Stomach (tissue), 9 donors: ENCODE results near the gene DBNDD1. TPM values are rescaled to one million over a fixed set of nuclear protein-coding genes. Genes with fewer than 3 reads are reported as not detected.
"Not testable (repeated sequence)": the region's sequence is repeated elsewhere in the genome, so short reads cannot be mapped to it uniquely, and the experiment has no call there.

Experiments used
- DNase-seq, 2 donors: peaks; one replicate each; pipeline versions ENCODE4 v3.0.0 to v3.0.0-alpha.2; 2013 to 2019
- H3K27ac ChIP-seq, 5 donors: fragments of 200-600 bp in 4 of 5; sonication (generic) in 4 of 5; one replicate each; pipeline ENCODE4 v1.5.1; 2013 to 2019; ENCODE audit warnings: mild to moderate bottlenecking in 1 of 5, moderate library complexity in 1 of 5
- H3K27me3 ChIP-seq, 3 donors: fragments of 200-600 bp; sonication (generic); one replicate each; pipeline ENCODE4 v1.5.1; 2017 to 2019; ENCODE audit warnings: mixed run types in 1 of 3
- H3K36me3 ChIP-seq, 4 donors: fragments of 200-600 bp; sonication (generic); 1 replicate in 3 of 4; 2 replicates in 1 of 4; pipeline ENCODE4 v1.5.1; 2016 to 2019
- H3K4me1 ChIP-seq, 4 donors: fragments of 200-600 bp; sonication (generic); one replicate each; pipeline ENCODE4 v1.5.1; 2016 to 2019
- H3K4me3 ChIP-seq, 4 donors: fragments of 200-600 bp; sonication (generic) in 3 of 4; one replicate each; pipeline ENCODE4 v1.5.1; 2016 to 2019; ENCODE audit warnings: mild to moderate bottlenecking in 1 of 4
- H3K9me3 ChIP-seq, 4 donors: fragments of 200-600 bp; sonication (generic); one replicate each; pipeline ENCODE4 v1.5.1; 2016 to 2019
- EP300 ChIP-seq: sonication (generic); formaldehyde crosslinking; IDR thresholded peaks from one replicate; pipeline ENCODE4 v1.6.1; 2017; ENCODE audit warnings: antibody characterized with exemption
- POLR2A ChIP-seq, 4 donors: fragments of 450-650 bp; IDR thresholded peaks; one replicate each; pipeline ENCODE4 v1.6.1; 2016; ENCODE audit warnings: antibody characterized with exemption in 4 of 4, control low read depth in 2 of 4, mild to moderate bottlenecking in 1 of 4, moderate library complexity in 1 of 4
- POLR2AphosphoS5 ChIP-seq, 3 donors: sonication (generic); formaldehyde crosslinking; IDR thresholded peaks; one replicate each; pipeline ENCODE4 v1.6.1; 2016; ENCODE audit warnings: antibody characterized with exemption in 3 of 3
- WGBS, 5 donors: extraction: QIAGEN DNeasy Blood & Tissue Kit in 3 of 5; methylation state at CpG; one replicate each; pipeline versions ENCODE4 v1.1.5 to v1.1.7; 2013 to 2018; 5-methylcytosine and 5-hydroxymethylcytosine counted together
- intact Hi-C: fragments of 100-400 bp; cut with DNase I; formaldehyde crosslinking; loops from one replicate; pipeline ENCODE4 v1.15.1; 2023; ENCODE audit warnings: low total_unique reads
- polyA plus RNA-seq, 3 donors: library from polyadenylated mRNA; stranded (reverse); fragments of 200-250 nt; gene quantifications; one replicate each; pipeline ENCODE4 v1.2.3, GENCODE V29; 2013
- total RNA-seq, 5 donors: library from RNA; depleted of rRNA; stranded (reverse); fragments of >200 nt; gene quantifications; one replicate each; pipeline versions ENCODE4 v1.1.0 to v1.2.3, GENCODE V29; 2014 to 2016
- TF ChIP-seq, protein P1 (sequence below), 7 experiments: fragments of 450-650 bp in 4 of 7; fragments of 200-600 bp in 3 of 7; sonication (generic) in 3 of 7; IDR thresholded peaks; one replicate each; pipeline ENCODE4 v1.5.1; 2016 to 2019; ENCODE audit warnings: antibody characterized with exemption in 7 of 7, control low read depth in 2 of 7, mild to moderate bottlenecking in 1 of 7
- donor health status: healthy with polysubstance abuse.
- donor health status: Bipolar disorder and iron deficiency.
- donor health status: healthy.

Gene DBNDD1
- total and polyA plus RNA-seq, 8 donors: 0.73 to 37.1 (median 7.3) TPM; not detected in 1

DNA sequence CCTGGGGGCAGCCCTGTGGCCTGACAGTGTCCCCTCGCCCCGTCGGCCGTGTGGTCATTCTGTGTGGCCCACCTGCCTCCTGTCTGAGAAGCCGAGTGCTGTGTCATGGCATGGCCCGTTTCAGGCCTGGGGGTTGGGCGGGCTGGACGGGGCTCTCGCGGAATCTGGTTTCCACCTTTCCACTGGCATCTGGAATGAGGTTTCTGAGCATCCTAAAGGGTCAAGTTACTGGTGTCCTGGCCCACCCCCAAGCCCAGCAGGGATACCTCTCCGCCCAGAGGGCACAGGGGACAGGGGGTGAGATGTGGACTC lies 7.8 kb downstream of the DBNDD1 start:
- Histone ChIP-seq H3K36me3 (peaks cover 0 to 4% (median under 1%) of the 10 kb centered on the region in 4 donors), H3K9me3 (no peaks in the 10 kb centered on the region), H3K27me3 (no peaks in the 10 kb centered on the region), H3K27ac (no peak overlapping the region), H3K4me1 (peaks cover 0 to 8% (median 0%) of the 10 kb centered on the region in 4 donors), H3K4me3 (no peak overlapping the region)
- WGBS, 5 donors: 78 to 93% (median 89%) methylated on average over 1 to 11 of the region's 11 CpGs
- TF ChIP-seq, protein P1, sequence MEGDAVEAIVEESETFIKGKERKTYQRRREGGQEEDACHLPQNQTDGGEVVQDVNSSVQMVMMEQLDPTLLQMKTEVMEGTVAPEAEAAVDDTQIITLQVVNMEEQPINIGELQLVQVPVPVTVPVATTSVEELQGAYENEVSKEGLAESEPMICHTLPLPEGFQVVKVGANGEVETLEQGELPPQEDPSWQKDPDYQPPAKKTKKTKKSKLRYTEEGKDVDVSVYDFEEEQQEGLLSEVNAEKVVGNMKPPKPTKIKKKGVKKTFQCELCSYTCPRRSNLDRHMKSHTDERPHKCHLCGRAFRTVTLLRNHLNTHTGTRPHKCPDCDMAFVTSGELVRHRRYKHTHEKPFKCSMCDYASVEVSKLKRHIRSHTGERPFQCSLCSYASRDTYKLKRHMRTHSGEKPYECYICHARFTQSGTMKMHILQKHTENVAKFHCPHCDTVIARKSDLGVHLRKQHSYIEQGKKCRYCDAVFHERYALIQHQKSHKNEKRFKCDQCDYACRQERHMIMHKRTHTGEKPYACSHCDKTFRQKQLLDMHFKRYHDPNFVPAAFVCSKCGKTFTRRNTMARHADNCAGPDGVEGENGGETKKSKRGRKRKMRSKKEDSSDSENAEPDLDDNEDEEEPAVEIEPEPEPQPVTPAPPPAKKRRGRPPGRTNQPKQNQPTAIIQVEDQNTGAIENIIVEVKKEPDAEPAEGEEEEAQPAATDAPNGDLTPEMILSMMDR (IDR thresholded peaks at IDR 0.05): no peak
- TF ChIP-seq POLR2A (IDR thresholded peaks at IDR 0.05) (no peak), POLR2AphosphoS5 (IDR thresholded peaks at IDR 0.05) (no peak), EP300 (no peak)
- intact Hi-C loops: no loop called here
- no peak for DNase-seq

DNA sequence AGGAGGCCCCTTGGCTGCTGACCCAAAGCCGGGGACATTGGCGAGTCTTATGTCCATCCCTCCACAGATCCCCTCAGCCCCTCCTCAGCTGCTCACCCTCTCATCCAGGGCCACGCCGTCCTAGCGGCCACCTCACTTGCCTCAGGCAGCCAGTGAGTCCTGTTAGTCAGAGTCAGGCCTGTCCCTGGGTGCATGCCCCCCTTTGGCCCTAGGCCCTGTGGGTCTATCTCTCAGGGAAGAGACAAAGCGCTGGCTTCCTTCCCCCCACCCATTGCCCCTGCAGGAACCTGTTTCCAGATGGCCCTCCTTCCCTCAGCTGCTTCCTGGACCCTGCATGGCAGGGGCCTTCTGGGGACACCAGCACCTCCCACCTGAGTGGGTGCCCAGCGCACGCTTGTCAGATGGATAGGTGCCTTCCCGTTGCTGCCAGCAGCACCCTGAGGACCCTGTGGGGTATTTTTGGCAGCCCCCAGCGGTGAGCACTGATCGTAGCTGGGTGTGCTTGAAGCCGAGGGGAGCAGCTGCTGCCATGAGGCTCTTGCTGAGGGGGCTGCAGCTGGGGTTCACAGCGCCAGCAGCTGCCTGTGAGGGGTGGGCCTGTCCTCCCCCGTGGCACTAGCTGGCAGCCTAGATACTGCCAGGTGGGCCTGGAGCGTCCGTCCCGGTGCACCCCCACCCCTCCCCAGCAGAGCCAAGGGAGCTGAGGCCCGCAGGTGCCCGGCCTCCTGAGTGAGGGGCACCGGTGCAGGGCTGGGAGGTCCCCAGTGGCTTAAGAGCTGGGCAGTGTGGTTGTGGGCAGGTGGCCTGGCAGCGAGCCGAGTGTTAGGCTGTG lies 8.4 kb downstream of the DBNDD1 start:
- WGBS, 5 donors: 82 to 97% (median 86%) methylated on average over 12 to 22 of the region's 22 CpGs
- intact Hi-C loops: no loop called here

DNA sequence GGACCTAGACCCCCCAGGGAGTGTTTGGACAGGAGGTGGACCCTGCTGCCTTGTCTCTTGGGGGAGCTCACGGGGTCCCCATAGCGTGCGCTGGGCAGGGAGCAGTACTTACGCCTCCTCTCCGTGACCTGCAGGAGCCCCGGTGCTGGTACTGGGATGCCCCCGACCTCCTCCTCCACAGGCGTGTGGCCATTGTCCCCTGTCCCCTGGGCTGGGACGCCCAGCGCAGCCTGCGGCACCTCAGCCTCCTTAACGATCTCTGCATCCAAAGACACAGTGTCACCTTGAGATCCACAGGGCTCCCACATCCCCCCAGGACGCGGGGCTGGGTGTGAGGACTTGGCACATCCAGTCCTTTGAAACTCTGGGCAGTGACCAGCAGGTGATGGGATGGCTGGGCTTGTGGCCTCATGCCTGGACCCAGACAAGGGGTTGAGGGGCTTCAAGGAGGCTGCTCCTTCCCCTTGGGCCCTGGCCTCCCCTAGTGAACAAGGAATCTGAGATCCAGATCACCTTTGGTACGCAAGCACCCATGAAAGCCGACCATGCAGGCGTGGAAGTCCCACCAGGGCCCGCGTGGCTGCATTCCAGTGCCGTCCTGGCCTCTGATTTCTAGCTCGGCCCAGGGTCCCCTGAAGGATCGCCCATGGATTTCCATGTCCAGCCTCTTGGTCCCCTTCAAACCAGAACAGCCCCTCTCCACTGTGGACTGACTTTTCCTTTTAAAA lies 9.9 kb downstream of the DBNDD1 start:
- WGBS, 5 donors: 81 to 87% (median 85%) methylated on average over 18 to 22 of the region's 22 CpGs

More for the DNA sequence above, 8.4 kb downstream of the DBNDD1 start:
- H3K4me3 ChIP-seq: no peak overlapping the region
- H3K36me3 ChIP-seq: peaks cover 0 to 9% (median 4%) of the 10 kb centered on the region in 4 donors
- no peaks in the 10 kb centered on the region for H3K9me3 ChIP-seq
- peaks cover 0 to 8% (median 0%) of the 10 kb centered on the region in 4 donors for H3K4me1 ChIP-seq
- no peaks in the 10 kb centered on the region for H3K27me3 ChIP-seq
- no peak for TF ChIP-seq POLR2A (IDR thresholded peaks at IDR 0.05)
- no peak for TF ChIP-seq EP300
- DNase-seq: no peak
- H3K27ac ChIP-seq: no peak overlapping the region

DNA sequence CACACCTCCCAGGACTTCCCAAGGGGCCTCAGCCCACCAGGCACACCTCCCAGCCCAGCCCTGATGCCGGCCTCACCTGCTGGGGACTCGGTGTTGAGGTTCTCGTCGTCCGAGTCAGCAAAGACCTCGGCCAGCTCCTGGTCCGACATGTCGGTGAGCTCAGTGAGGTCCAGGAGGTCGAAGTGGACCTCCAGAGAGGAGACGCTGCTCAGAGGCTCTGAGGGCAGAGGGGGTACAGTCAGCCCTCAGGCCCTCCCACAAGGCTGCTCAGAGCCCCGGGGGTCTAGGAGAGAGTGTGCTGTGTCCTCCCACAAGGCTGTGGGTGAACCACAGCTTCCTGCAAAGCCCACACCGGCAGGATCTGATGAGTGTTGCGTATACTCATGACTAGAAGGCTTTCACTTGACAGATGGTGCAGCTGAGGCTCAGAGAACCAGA lies 10.5 kb downstream of the DBNDD1 start:
- Histone ChIP-seq H3K4me1 (peaks cover 0 to 8% (median 0%) of the 10 kb centered on the region in 4 donors), H3K36me3 (peaks cover 0 to 12% (median 6%) of the 10 kb centered on the region in 4 donors), H3K4me3 (no peak overlapping the region), H3K9me3 (no peaks in the 10 kb centered on the region), H3K27me3 (no peaks in the 10 kb centered on the region), H3K27ac (no peak overlapping the region)
- no peak for TF ChIP-seq EP300
- TF ChIP-seq POLR2A (IDR thresholded peaks at IDR 0.05): no peak
- TF ChIP-seq, protein P1 (IDR thresholded peaks at IDR 0.05): no peak
- no peak for TF ChIP-seq POLR2AphosphoS5 (IDR thresholded peaks at IDR 0.05)
- 62 to 70% (median 67%) methylated on average over 6 to 13 of the region's 13 CpGs for WGBS, 5 donors
- DNase-seq: peak in 1 of 2 donors; percentile 53
- intact Hi-C loops: no loop called here

More for the DNA sequence above, 9.9 kb downstream of the DBNDD1 start:
- Histone ChIP-seq H3K36me3 (peaks cover 0 to 12% (median 6%) of the 10 kb centered on the region in 4 donors), H3K4me1 (peaks cover 0 to 8% (median 0%) of the 10 kb centered on the region in 4 donors), H3K9me3 (no peaks in the 10 kb centered on the region), H3K27ac (no peak overlapping the region), H3K4me3 (no peak overlapping the region), H3K27me3 (no peaks in the 10 kb centered on the region)
- intact Hi-C loops: no loop called here
- TF ChIP-seq, protein P1 (IDR thresholded peaks at IDR 0.05): no peak
- TF ChIP-seq POLR2AphosphoS5 (IDR thresholded peaks at IDR 0.05) (no peak), POLR2A (IDR thresholded peaks at IDR 0.05) (no peak), EP300 (no peak)
- DNase-seq: no peak

DNA sequence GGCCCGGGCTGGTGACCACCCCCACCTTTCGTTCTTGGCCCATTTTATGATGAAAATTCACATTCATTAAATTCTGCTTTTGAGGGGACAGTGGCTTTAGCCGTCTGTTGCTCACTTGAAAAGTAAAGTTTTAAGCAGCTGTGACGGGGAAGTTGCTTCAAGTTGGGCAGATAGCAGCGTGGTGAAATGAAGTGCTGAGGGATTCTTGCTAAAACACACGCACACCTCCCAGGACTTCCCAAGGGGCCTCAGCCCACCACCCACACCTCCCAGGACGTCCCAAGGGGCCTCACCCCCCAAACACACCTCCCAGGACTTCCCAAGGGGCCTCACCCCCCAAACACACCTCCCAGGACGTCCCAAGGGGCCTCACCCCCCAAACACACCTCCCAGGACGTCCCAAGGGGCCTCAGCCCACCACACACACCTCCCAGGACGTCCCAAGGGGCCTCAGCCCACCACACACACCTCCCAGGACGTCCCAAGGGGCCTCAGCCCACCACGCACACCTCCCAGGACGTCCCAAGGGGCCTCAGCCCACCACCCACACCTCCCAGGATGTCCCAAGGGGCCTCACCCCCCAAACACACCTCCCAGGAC lies 11.5 kb downstream of the DBNDD1 start:
- H3K27me3 ChIP-seq, DNase-seq, H3K9me3 ChIP-seq, H3K27ac ChIP-seq, H3K4me3 ChIP-seq, intact Hi-C loops, H3K4me1 ChIP-seq: not testable (repeated sequence)
- H3K36me3 ChIP-seq: peaks cover 0 to 12% (median 6%) of the 10 kb centered on the region in 4 donors
- WGBS, 5 donors: 70 to 89% (median 75%) methylated on average over 10 to 13 of the region's 13 CpGs
